ENCODE data around the gene DRICH1. TPM values are rescaled to one million over a fixed set of nuclear protein-coding genes. Genes with fewer than 3 reads are reported as not detected.
"Not testable (repeated sequence)": the region's sequence is repeated elsewhere in the genome, so short reads cannot be mapped to it uniquely, and the experiment has no call there.

Gene DRICH1
- total RNA-seq, 2 experiments from 2014 or later: 0.23 TPM; not detected in 1

- ATAC-seq (no peak), DNase-seq (no peak)
- intact Hi-C loops (cut with micrococcal nuclease): no loop called here
- no peak overlapping the region for H3K4me3 Mint-ChIP-seq
- TF ChIP-seq CTCF (IDR thresholded peaks at IDR 0.05): no peak
- CTCF ChIA-PET: interaction anchor here (1.0 kb wide), 1 partner anchor 9 kb away, joined by 3 read pairs; no protein-coding TSS in a partner anchor
- no peaks in the 10 kb centered on the region for H3K36me3 Mint-ChIP-seq (ENCODE audit: low read depth)
- H3K27me3 Mint-ChIP-seq: no peaks in the 10 kb centered on the region
- H3K27ac Mint-ChIP-seq: no peak overlapping the region
- no peaks in the 10 kb centered on the region for H3K4me1 Mint-ChIP-seq (ENCODE audit: low read depth)
- no peaks in the 10 kb centered on the region for H3K9me3 Mint-ChIP-seq
- POLR2A ChIA-PET: no interaction called here
Measured at GRCh38 chr22:23622634-23623033, 9.5 kb downstream of the DRICH1 start.

- DNase-seq; H3K4me1 Mint-ChIP-seq (ENCODE audit: low read depth); H3K27ac Mint-ChIP-seq; intact Hi-C loops (cut with micrococcal nuclease); H3K27me3 Mint-ChIP-seq; CTCF ChIA-PET; H3K36me3 Mint-ChIP-seq (ENCODE audit: low read depth); H3K9me3 Mint-ChIP-seq; POLR2A ChIA-PET; ATAC-seq; H3K4me3 Mint-ChIP-seq: not testable (repeated sequence)
Measured at GRCh38 chr22:23621916-23622315, 10.2 kb downstream of the DRICH1 start.

GRCh38 chr22:23621082-23621780, 10.9 kb downstream of the DRICH1 start:
- H3K27me3 Mint-ChIP-seq: no peaks in the 10 kb centered on the region
- intact Hi-C loops (cut with micrococcal nuclease): no loop called here
- H3K4me1 Mint-ChIP-seq (ENCODE audit: low read depth): no peaks in the 10 kb centered on the region
- no peak overlapping the region for H3K4me3 Mint-ChIP-seq
- CTCF ChIA-PET: no interaction called here
- H3K9me3 Mint-ChIP-seq: no peaks in the 10 kb centered on the region
- POLR2A ChIA-PET: no interaction called here
- H3K27ac Mint-ChIP-seq: no peak overlapping the region
- ATAC-seq (no peak), DNase-seq (no peak)
- no peaks in the 10 kb centered on the region for H3K36me3 Mint-ChIP-seq (ENCODE audit: low read depth)
- no peak for TF ChIP-seq CTCF (IDR thresholded peaks at IDR 0.05)

GRCh38 chr22:23613193-23613972, 18.7 kb downstream of the DRICH1 start:
- Mint-ChIP-seq H3K9me3 (no peaks in the 10 kb centered on the region), H3K27me3 (no peaks in the 10 kb centered on the region), H3K36me3 (ENCODE audit: low read depth) (no peaks in the 10 kb centered on the region), H3K27ac (no peak overlapping the region), H3K4me3 (no peak overlapping the region), H3K4me1 (ENCODE audit: low read depth) (peaks cover 13% of the 10 kb centered on the region)
- POLR2A ChIA-PET: no interaction called here
- no peak for ATAC-seq
- intact Hi-C loops (cut with micrococcal nuclease): no loop called here
- DNase-seq: no peak
- no peak for TF ChIP-seq CTCF (IDR thresholded peaks at IDR 0.05)
- CTCF ChIA-PET: interaction anchor here (0.7 to 1.0 kb wide), 3 partner anchors 9 to 154 kb away, joined by 3 to 4 read pairs (median 3); no protein-coding TSS in a partner anchor

DNA sequence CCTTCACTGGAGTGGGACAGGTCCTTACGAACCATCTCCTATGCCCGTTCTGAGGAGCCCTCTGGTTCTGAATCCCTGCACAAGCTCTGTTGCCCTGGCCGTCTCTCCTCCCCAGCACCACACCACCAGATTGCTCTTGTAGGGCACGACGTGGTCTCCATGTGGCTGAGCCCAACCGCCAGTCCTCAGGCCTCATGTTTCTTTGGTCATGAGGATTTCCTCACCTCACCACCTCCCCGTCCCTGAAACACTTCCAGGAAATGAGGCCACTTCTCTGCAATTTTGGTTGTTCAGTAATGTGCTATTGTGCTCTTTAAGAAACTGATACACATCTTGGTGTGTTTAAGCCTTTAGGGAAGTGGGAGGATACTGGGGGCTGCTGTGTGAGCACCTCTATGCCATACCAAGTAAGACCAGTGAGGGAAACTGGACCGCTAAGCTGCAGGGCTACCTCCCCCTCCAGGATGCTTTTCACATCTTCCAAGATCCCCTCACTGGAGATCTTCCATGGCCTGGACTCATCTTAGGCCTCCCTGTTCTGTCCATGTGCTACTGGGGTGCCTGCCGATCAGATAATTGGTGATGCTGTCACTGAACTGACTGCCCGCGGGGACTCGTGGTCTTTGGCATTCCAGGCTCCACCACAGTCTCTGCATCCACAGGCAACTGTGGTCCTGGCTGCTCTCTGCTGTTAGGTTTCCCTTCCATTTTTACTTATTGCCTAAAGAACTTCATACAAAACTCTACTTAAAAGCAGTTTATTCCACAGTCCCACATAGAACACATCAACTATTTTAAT, 21.9 kb downstream of the DRICH1 start:
- Mint-ChIP-seq H3K9me3 (no peaks in the 10 kb centered on the region), H3K36me3 (ENCODE audit: low read depth) (no peaks in the 10 kb centered on the region), H3K27me3 (no peaks in the 10 kb centered on the region), H3K27ac (peak overlapping the region; percentile 3), H3K4me3 (no peak overlapping the region), H3K4me1 (ENCODE audit: low read depth) (peaks cover 13% of the 10 kb centered on the region)
- intact Hi-C loops (cut with micrococcal nuclease): no loop called here
- DNase-seq (peak; percentile 11), ATAC-seq (no peak)
- CTCF ChIA-PET: interaction anchor here (0.9 to 1.8 kb wide), 2 partner anchors 19 to 239 kb away, joined by 3 to 4 read pairs; no protein-coding TSS in a partner anchor
- POLR2A ChIA-PET: no interaction called here
- TF ChIP-seq CTCF (IDR thresholded peaks at IDR 0.05): no peak

Measured in activated CD8-positive, alpha-beta T cell treated with anti-CD3 and anti-CD28 coated beads for 36 hours (primary cell).